ENCODE data around the gene HPSE2.
"Not testable (repeated sequence)": the region's sequence is repeated elsewhere in the genome, so short reads cannot be mapped to it uniquely, and the experiment has no call there.

DNA sequence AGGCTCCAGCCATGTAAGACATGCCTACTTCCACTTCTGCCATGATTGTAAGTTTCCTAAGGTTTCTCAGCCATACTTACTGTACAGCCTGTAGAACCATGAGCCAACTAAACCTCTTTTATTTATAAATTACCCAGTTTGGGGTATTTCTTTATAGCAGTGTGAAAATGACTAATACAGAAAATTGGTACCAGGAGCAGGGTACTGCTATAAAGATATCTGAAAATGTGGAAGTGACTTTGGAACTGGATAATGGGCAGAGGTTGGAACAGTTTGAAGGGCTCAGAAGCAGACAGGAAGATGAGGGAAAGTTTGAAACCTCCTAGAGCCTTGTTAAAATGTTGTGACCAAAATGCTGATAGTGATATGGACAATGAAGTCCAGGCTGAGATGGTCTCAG lies 12.2 kb upstream of the HPSE2 start:
- TF ChIP-seq EZH2 (IDR thresholded peaks at IDR 0.05; ENCODE audit: insufficient read depth, poor library complexity, severe bottlenecking); EZH2phosphoT487 (IDR thresholded peaks at IDR 0.05; ENCODE audit: insufficient read depth, low read depth): not testable (repeated sequence)

Measured in GM23248 (cell line).